ENCODE results near the gene EMD. TPM values are rescaled to one million over a fixed set of nuclear protein-coding genes. Genes with fewer than 3 reads are reported as not detected.

Gene EMD
- total and polyA plus RNA-seq, 2 donors (not counting 1 experiment from before 2014, with no cell fraction given): 81.7 to 132 TPM

DNA sequence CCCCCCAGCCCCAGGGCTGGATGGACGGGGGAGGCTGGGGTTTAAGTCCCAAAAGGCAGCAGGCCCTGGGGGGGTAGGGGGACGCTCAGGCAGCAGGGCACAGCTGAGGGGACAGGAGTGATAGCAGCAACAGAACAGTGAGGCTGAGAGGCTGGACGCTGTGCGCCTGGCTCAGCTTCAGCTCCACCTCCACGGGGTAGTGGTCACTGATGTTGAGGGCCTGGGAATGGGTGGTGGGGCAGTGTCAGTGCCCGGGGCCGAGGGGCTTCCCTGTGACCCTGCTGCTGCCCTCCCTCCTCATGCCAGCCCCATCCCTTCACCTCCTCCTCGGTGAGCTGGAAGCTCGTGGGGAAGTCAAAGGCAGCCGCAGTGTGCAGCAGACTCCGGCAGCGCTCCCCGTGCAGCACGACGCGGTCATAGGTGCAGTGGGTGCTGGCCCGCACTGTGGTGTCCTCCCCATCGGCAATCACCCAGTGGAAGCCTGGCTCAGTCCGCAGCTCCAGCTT is 23.6 kb downstream of the EMD start:
- H3K79me2 ChIP-seq (ENCODE audit: control insufficient read depth, insufficient read depth, low read length): no peaks in the 10 kb centered on the region
- no peak overlapping the region for H3K4me3 Mint-ChIP-seq
- no peaks in the 10 kb centered on the region for H3K27me3 ChIP-seq (replicated peaks in 1 of 4; ENCODE audit: control extremely low read depth in 1 of 4, control insufficient read depth in 3 of 4, insufficient read depth in 4 of 4, low read length in 3 of 4)
- WGBS (ENCODE audit: insufficient coverage): 94% methylated on average over 12 of the region's 19 CpGs
- ChIA-PET CTCF (interaction anchor here (1.2 kb wide), 1 partner anchor 12 kb away, joined by 5 read pairs; no protein-coding TSS in a partner anchor), POLR2A (no interaction called here)
- H2AFZ ChIP-seq (ENCODE audit: insufficient read depth, low read depth, low read length, poor library complexity, severe bottlenecking): no peak overlapping the region
- no peak overlapping the region for H3K9ac ChIP-seq (ENCODE audit: low read length)
- H4K20me1 ChIP-seq (ENCODE audit: control insufficient read depth, insufficient read depth, low read length, poor library complexity, severe bottlenecking): peaks cover 30% of the 10 kb centered on the region
- intact Hi-C loops (cut with micrococcal nuclease): no loop called here
- TF ChIP-seq, protein P1, sequence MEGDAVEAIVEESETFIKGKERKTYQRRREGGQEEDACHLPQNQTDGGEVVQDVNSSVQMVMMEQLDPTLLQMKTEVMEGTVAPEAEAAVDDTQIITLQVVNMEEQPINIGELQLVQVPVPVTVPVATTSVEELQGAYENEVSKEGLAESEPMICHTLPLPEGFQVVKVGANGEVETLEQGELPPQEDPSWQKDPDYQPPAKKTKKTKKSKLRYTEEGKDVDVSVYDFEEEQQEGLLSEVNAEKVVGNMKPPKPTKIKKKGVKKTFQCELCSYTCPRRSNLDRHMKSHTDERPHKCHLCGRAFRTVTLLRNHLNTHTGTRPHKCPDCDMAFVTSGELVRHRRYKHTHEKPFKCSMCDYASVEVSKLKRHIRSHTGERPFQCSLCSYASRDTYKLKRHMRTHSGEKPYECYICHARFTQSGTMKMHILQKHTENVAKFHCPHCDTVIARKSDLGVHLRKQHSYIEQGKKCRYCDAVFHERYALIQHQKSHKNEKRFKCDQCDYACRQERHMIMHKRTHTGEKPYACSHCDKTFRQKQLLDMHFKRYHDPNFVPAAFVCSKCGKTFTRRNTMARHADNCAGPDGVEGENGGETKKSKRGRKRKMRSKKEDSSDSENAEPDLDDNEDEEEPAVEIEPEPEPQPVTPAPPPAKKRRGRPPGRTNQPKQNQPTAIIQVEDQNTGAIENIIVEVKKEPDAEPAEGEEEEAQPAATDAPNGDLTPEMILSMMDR (IDR thresholded peaks at IDR 0.05): no peak
- no peak for TF ChIP-seq EZH2 (IDR thresholded peaks at IDR 0.05; ENCODE audit: borderline replicate concordance, insufficient read depth, low read depth, low read length, poor library complexity, severe bottlenecking)
- H3K9me3 ChIP-seq (ENCODE audit: control extremely low read depth in 1 of 3, control insufficient read depth in 2 of 3, insufficient read depth in 1 of 3, low read length in 2 of 3): no peaks in the 10 kb centered on the region
- DNase-seq (no peak), ATAC-seq (ENCODE audit: low read depth) (no peak)
- H3K4me1 ChIP-seq (ENCODE audit: control insufficient read depth in 2 of 2, insufficient read depth in 2 of 2, low read length in 2 of 2): peaks cover 12 to 14% of the 10 kb centered on the region in 2 donors
- no peak overlapping the region for H3K4me2 ChIP-seq (replicated peaks; ENCODE audit: low read depth, low read length, poor library complexity, severe bottlenecking)
- no peaks in the 10 kb centered on the region for H3K27me3 Mint-ChIP-seq
- H3K27ac ChIP-seq (ENCODE audit: low read length in 2 of 2): no peak overlapping the region
- H3K36me3 ChIP-seq (replicated peaks in 1 of 2; ENCODE audit: control extremely low read depth in 1 of 2, control insufficient read depth in 1 of 2, extremely low read depth in 1 of 2, insufficient read depth in 2 of 2, low read length in 1 of 2): peaks cover 0 to 24% of the 10 kb centered on the region in 2 experiments
- no peak overlapping the region for H3K27ac Mint-ChIP-seq
- peaks cover 14% of the 10 kb centered on the region for H3K4me1 Mint-ChIP-seq
- H3K9me3 Mint-ChIP-seq (ENCODE audit: insufficient read depth): no peaks in the 10 kb centered on the region
- H3K4me3 ChIP-seq (ENCODE audit: control extremely low read depth in 1 of 5, extremely low read depth in 1 of 5, insufficient read depth in 1 of 5, low read depth in 2 of 5, low read length in 4 of 5): no peak overlapping the region

DNA sequence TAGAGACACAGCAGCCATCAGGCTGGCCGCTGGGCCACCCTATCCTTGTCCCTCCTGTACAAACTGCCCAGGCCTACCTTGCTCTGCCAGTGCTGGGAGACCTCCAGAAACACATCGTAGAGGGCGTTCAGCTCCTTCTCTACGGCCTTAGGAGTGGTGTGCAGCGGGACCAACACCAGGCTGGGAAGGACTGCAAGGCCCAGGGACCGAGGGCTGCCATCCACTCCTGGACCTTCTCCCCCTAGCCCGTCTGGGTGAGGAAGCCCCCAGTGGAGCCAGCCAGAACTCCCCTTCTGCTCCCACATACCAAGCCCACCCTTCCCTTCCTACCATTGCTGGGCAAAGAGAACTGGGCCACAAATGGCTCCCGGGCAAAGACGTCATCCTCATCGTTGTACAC is 24.1 kb downstream of the EMD start:
- Histone ChIP-seq H3K79me2 (ENCODE audit: control insufficient read depth, insufficient read depth, low read length) (no peaks in the 10 kb centered on the region), H3K27me3 (replicated peaks in 1 of 4; ENCODE audit: control extremely low read depth in 1 of 4, control insufficient read depth in 3 of 4, insufficient read depth in 4 of 4, low read length in 3 of 4) (no peaks in the 10 kb centered on the region), H3K36me3 (replicated peaks in 1 of 2; ENCODE audit: control extremely low read depth in 1 of 2, control insufficient read depth in 1 of 2, extremely low read depth in 1 of 2, insufficient read depth in 2 of 2, low read length in 1 of 2) (peaks cover 0 to 24% of the 10 kb centered on the region in 2 experiments), H3K4me2 (replicated peaks; ENCODE audit: low read depth, low read length, poor library complexity, severe bottlenecking) (no peak overlapping the region), H3K9me3 (ENCODE audit: control extremely low read depth in 1 of 3, control insufficient read depth in 2 of 3, insufficient read depth in 1 of 3, low read length in 2 of 3) (no peaks in the 10 kb centered on the region), H3K4me3 (ENCODE audit: control extremely low read depth in 1 of 5, extremely low read depth in 1 of 5, insufficient read depth in 1 of 5, low read depth in 2 of 5, low read length in 4 of 5) (no peak overlapping the region), H3K4me1 (ENCODE audit: control insufficient read depth in 2 of 2, insufficient read depth in 2 of 2, low read length in 2 of 2) (peaks cover 12 to 14% of the 10 kb centered on the region in 2 donors), H4K20me1 (ENCODE audit: control insufficient read depth, insufficient read depth, low read length, poor library complexity, severe bottlenecking) (peaks cover 30% of the 10 kb centered on the region), H3K9ac (ENCODE audit: low read length) (no peak overlapping the region), H2AFZ (ENCODE audit: insufficient read depth, low read depth, low read length, poor library complexity, severe bottlenecking) (no peak overlapping the region), H3K27ac (ENCODE audit: low read length in 2 of 2) (no peak overlapping the region)
- intact Hi-C loops (cut with micrococcal nuclease): no loop called here
- 100% methylated on average over 5 of the region's 10 CpGs for WGBS (ENCODE audit: insufficient coverage)
- no peaks in the 10 kb centered on the region for H3K9me3 Mint-ChIP-seq (ENCODE audit: insufficient read depth)
- DNase-seq: no peak
- H3K27ac Mint-ChIP-seq: no peak overlapping the region
- POLR2A ChIA-PET: no interaction called here
- H3K27me3 Mint-ChIP-seq: no peaks in the 10 kb centered on the region
- ATAC-seq (ENCODE audit: low read depth): no peak
- CTCF ChIA-PET: interaction anchor here (0.7 to 1.2 kb wide), 2 partner anchors 11 to 78 kb away, joined by 4 to 5 read pairs; no protein-coding TSS in a partner anchor
- H3K4me3 Mint-ChIP-seq: no peak overlapping the region
- TF ChIP-seq EZH2 (IDR thresholded peaks at IDR 0.05; ENCODE audit: borderline replicate concordance, insufficient read depth, low read depth, low read length, poor library complexity, severe bottlenecking): no peak
- TF ChIP-seq, protein P1 (IDR thresholded peaks at IDR 0.05): no peak
- H3K4me1 Mint-ChIP-seq: peaks cover 15% of the 10 kb centered on the region

All from B cell (primary cell).